Upper lobe of left lung (tissue), 6 donors: ENCODE measurements around the gene LYRM4. TPM values are rescaled to one million over a fixed set of nuclear protein-coding genes. Genes with fewer than 3 reads are reported as not detected.

ENCODE experiments used
- ATAC-seq, 2 donors: fragments of 200-7000 bp; cut with Tn5 transposase; one replicate each; pipeline ENCODE4 v1.9.1; 2022; ENCODE audit warnings: mild to moderate bottlenecking in 2 of 2, moderate library complexity in 2 of 2; ENCODE audit not compliant: low FRiP score in 2 of 2
- DNase-seq, 2 donors: peaks; one replicate each; pipeline ENCODE4 v3.0.0-alpha.2; 2019 to 2020
- H3K27ac ChIP-seq, 4 donors: fragments of 200-600 bp; sonication (generic); one replicate each; pipeline ENCODE4 v1.5.1; 2016 to 2019
- H3K27me3 ChIP-seq, 4 donors: fragments of 200-600 bp; sonication (generic); one replicate each; pipeline ENCODE4 v1.5.1; 2017 to 2019
- H3K36me3 ChIP-seq, 4 donors: fragments of 200-600 bp; sonication (generic); one replicate each; pipeline ENCODE4 v1.5.1; 2016 to 2019
- H3K4me1 ChIP-seq, 4 donors: fragments of 200-600 bp; sonication (generic); one replicate each; pipeline ENCODE4 v1.5.1; 2018 to 2019
- H3K4me3 ChIP-seq, 4 donors: fragments of 200-600 bp; sonication (generic); one replicate each; pipeline ENCODE4 v1.5.1; 2017 to 2019; ENCODE audit warnings: mild to moderate bottlenecking in 2 of 4, moderate library complexity in 1 of 4
- H3K9me3 ChIP-seq, 4 donors: fragments of 200-600 bp; sonication (generic); one replicate each; pipeline ENCODE4 v1.5.1; 2018 to 2019
- CTCF ChIP-seq, 6 experiments: fragments of 450-650 bp in 4 of 6; fragments of 200-600 bp in 2 of 6; sonication (generic) in 2 of 6; IDR thresholded peaks; one replicate each; pipeline ENCODE4 v1.5.1; 2016 to 2019; ENCODE audit warnings: antibody characterized with exemption in 6 of 6
- EP300 ChIP-seq, 4 donors: sonication (generic); formaldehyde crosslinking; IDR thresholded peaks; one replicate each; pipeline ENCODE4 v1.5.1; 2017; ENCODE audit warnings: antibody characterized with exemption in 4 of 4, control low read depth in 2 of 4
- POLR2A ChIP-seq, 4 donors: fragments of 450-650 bp; IDR thresholded peaks; one replicate each; pipeline ENCODE4 v1.5.1; 2016 to 2017; ENCODE audit warnings: antibody characterized with exemption in 4 of 4, mild to moderate bottlenecking in 2 of 4
- POLR2AphosphoS5 ChIP-seq, 2 donors: sonication (generic); formaldehyde crosslinking; IDR thresholded peaks; one replicate each; pipeline ENCODE4 v1.5.1; 2017; ENCODE audit warnings: antibody characterized with exemption in 2 of 2
- WGBS, 2 donors: methylation state at CpG; one replicate each; pipeline ENCODE4 v1.1.5; 2017 to 2018; 5-methylcytosine and 5-hydroxymethylcytosine counted together
- total RNA-seq, 6 donors: library from RNA; depleted of rRNA in 4 of 6; stranded (reverse); fragments of >200 nt in 4 of 6; gene quantifications; one replicate each; pipeline versions ENCODE4 v1.1.0 to v1.2.1, GENCODE V29; 2016 to 2021
- donor health status: DM: no; HTN: no; CAD: no; lungs with moderate emphysema.
- donor health status: DM: no; HTN: yes; CAD: no; lungs with severe emphysema.

Gene LYRM4
- total RNA-seq, 6 donors from 2014 or later: 5.8 to 24.1 (median 15.9) TPM

DNA sequence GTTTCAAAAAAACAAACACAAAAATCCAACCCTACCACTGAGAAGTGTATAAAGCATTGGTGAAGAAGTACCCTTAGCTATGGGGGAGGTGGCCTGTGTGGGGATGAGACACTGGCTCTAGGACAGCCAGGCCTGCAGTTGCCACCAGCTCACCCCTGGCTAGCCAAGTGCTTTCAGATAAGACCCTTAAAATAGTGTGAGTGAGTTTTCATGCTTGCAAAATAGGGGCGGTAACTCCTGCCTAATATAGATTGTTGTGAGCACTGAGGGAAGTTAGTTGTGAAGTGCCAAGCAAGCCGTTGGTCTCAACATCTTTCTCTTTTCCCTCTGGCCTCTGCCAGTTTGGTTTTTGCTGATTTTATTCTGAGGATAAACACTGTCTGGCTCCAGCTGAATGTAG, 164.3 kb downstream of the LYRM4 start:
- no peaks in the 10 kb centered on the region for H3K27me3 ChIP-seq
- H3K4me3 ChIP-seq: no peak overlapping the region
- no peak for ATAC-seq
- H3K9me3 ChIP-seq: no peaks in the 10 kb centered on the region
- WGBS, 2 donors: 48 to 67% methylated on average over 2 of the region's 2 CpGs
- no peaks in the 10 kb centered on the region for H3K36me3 ChIP-seq
- H3K27ac ChIP-seq: no peak overlapping the region
- TF ChIP-seq POLR2A (IDR thresholded peaks at IDR 0.05) (no peak), POLR2AphosphoS5 (IDR thresholded peaks at IDR 0.05) (no peak), EP300 (IDR thresholded peaks at IDR 0.05) (no peak), CTCF (IDR thresholded peaks at IDR 0.05) (no peak)
- DNase-seq: no peak
- H3K4me1 ChIP-seq: no peaks in the 10 kb centered on the region

DNA sequence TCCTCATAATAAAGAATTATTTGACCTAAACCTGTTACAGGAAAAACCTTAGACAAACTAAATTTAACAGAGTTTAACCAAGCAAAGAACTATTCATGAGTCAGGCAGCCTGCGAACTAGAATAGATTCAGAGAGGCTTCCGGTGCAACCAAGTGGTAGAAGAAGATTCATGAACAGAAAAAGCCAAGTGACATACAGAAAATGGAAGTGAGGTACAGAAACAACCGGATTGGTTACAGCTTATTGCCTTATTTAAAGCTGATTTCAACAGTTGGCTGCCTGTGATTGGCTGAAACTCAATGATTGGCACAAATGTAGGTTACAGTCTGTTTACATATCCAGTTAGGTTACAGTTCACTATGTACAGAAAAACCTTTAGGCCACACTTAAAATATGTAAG, 165.5 kb downstream of the LYRM4 start:
- Histone ChIP-seq H3K4me1 (no peaks in the 10 kb centered on the region), H3K9me3 (no peaks in the 10 kb centered on the region), H3K4me3 (no peak overlapping the region), H3K27me3 (no peaks in the 10 kb centered on the region), H3K27ac (no peak overlapping the region), H3K36me3 (no peaks in the 10 kb centered on the region)
- WGBS, 2 donors: 66 to 70% methylated on average over 3 of the region's 3 CpGs
- no peak for DNase-seq
- TF ChIP-seq POLR2AphosphoS5 (IDR thresholded peaks at IDR 0.05): no peak
- no peak for ATAC-seq

DNA sequence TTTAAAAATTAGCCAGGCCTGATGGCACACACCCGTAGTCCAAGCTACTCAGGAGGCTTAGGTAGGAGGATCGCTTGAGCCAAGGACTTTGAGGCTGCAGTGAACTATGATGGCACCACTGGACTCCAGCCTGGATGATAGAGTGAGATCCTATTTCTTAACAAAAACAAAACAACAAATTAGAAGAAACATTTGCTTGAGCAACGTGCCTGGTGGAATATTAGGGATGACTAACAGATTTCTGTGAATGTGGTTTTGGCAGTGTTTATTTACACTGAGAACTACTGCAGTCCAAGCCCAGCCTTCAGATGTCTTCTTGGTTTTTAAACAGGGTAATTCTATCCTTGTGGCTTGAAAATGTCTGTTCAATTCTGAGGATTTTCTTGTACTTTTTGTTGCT, 166.4 kb downstream of the LYRM4 start:
- DNase-seq (no peak), ATAC-seq (peak in 1 of 2 donors; percentile 63)
- Histone ChIP-seq H3K4me3 (no peak overlapping the region), H3K27ac (no peak overlapping the region), H3K27me3 (no peaks in the 10 kb centered on the region), H3K4me1 (peaks cover 0 to 4% (median 0%) of the 10 kb centered on the region in 4 donors), H3K36me3 (no peaks in the 10 kb centered on the region), H3K9me3 (no peaks in the 10 kb centered on the region)
- TF ChIP-seq CTCF (IDR thresholded peaks at IDR 0.05) (no peak), POLR2A (IDR thresholded peaks at IDR 0.05) (no peak), POLR2AphosphoS5 (IDR thresholded peaks at IDR 0.05) (no peak), EP300 (IDR thresholded peaks at IDR 0.05) (no peak)
- 69 to 77% methylated on average over 3 of the region's 3 CpGs for WGBS, 2 donors

- ATAC-seq (no peak), DNase-seq (no peak)
- no peak overlapping the region for H3K4me3 ChIP-seq
- TF ChIP-seq EP300 (IDR thresholded peaks at IDR 0.05): no peak
- no peak for TF ChIP-seq CTCF (IDR thresholded peaks at IDR 0.05)
- no peak for TF ChIP-seq POLR2A (IDR thresholded peaks at IDR 0.05)
- TF ChIP-seq POLR2AphosphoS5 (IDR thresholded peaks at IDR 0.05): no peak
- peaks cover 0 to 4% (median 0%) of the 10 kb centered on the region in 4 donors for H3K4me1 ChIP-seq
- no peaks in the 10 kb centered on the region for H3K9me3 ChIP-seq
- no peak overlapping the region for H3K27ac ChIP-seq
- no peaks in the 10 kb centered on the region for H3K27me3 ChIP-seq
- WGBS, 2 donors: 83 to 86% methylated on average over 7 of the region's 7 CpGs
- no peaks in the 10 kb centered on the region for H3K36me3 ChIP-seq
Measured at GRCh38 chr6:5093231-5094015, 167.3 kb downstream of the LYRM4 start.

- 84 to 91% methylated on average over 9 to 10 of the region's 10 CpGs for WGBS, 2 donors
- Histone ChIP-seq H3K27ac (no peak overlapping the region), H3K27me3 (peaks cover 0 to under 1% (median 0%) of the 10 kb centered on the region in 4 donors), H3K36me3 (no peaks in the 10 kb centered on the region), H3K4me1 (peaks cover 0 to 4% (median 1%) of the 10 kb centered on the region in 4 donors), H3K4me3 (no peak overlapping the region), H3K9me3 (no peaks in the 10 kb centered on the region)
- ATAC-seq (no peak), DNase-seq (no peak)
- no peak for TF ChIP-seq CTCF (IDR thresholded peaks at IDR 0.05)
- TF ChIP-seq POLR2AphosphoS5 (IDR thresholded peaks at IDR 0.05): no peak
- TF ChIP-seq EP300 (IDR thresholded peaks at IDR 0.05): no peak
- no peak for TF ChIP-seq POLR2A (IDR thresholded peaks at IDR 0.05)
Measured at GRCh38 chr6:5091210-5092069, 169.3 kb downstream of the LYRM4 start.
